Ascending aorta (tissue), 2 donors: ENCODE results near the gene PRMT3. TPM values are rescaled to one million over a fixed set of nuclear protein-coding genes. Genes with fewer than 3 reads are reported as not detected.
"Not testable (repeated sequence)": the region's sequence is repeated elsewhere in the genome, so short reads cannot be mapped to it uniquely, and the experiment has no call there.

Source experiments
- DNase-seq, 2 donors: peaks; one replicate each; pipeline ENCODE4 v3.0.0-alpha.2; 2019; ENCODE audit warnings: low spot score in 2 of 2
- H3K27ac ChIP-seq, 2 donors: fragments of 200-600 bp; sonication (generic); one replicate each; pipeline ENCODE4 v1.5.1; 2016 to 2017; ENCODE audit warnings: mild to moderate bottlenecking in 1 of 2
- H3K27me3 ChIP-seq: fragments of 200-600 bp; sonication (generic); one replicate; pipeline ENCODE4 v1.5.1; 2017
- H3K36me3 ChIP-seq, 2 donors: fragments of 200-600 bp; sonication (generic); one replicate each; pipeline ENCODE4 v1.5.1; 2016
- H3K4me1 ChIP-seq, 2 donors: fragments of 200-600 bp; sonication (generic); one replicate each; pipeline ENCODE4 v1.5.1; 2016 to 2017; ENCODE audit warnings: mild to moderate bottlenecking in 1 of 2
- H3K4me3 ChIP-seq, 2 donors: fragments of 200-600 bp; sonication (generic); one replicate each; pipeline ENCODE4 v1.5.1; 2016 to 2017; ENCODE audit warnings: mild to moderate bottlenecking in 1 of 2
- H3K9me3 ChIP-seq, 2 donors: fragments of 200-600 bp; sonication (generic); one replicate each; pipeline ENCODE4 v1.5.1; 2016
- CTCF ChIP-seq, 3 experiments: fragments of 200-600 bp in 2 of 3; fragments of 450-650 bp in 1 of 3; sonication (generic) in 2 of 3; IDR thresholded peaks; one replicate each; pipeline ENCODE4 v1.5.1; 2016 to 2019; ENCODE audit warnings: antibody characterized with exemption in 3 of 3, mild to moderate bottlenecking in 1 of 3, moderate library complexity in 1 of 3
- intact Hi-C: fragments of 100-400 bp; cut with DNase I; formaldehyde crosslinking; loops from one replicate; pipeline ENCODE4 v1.15.1; 2023
- total RNA-seq: library from RNA; depleted of rRNA; stranded (reverse); fragments of >200 nt; gene quantifications from one replicate; pipeline ENCODE4 v1.1.0, GENCODE V29; 2016

Gene PRMT3
- total RNA-seq, 1 donor from 2014 or later: 1.2 TPM

GRCh38 chr11:20363500-20364340 lies 23.8 kb upstream of the PRMT3 start, which contains the start of gene HTATIP2:
Gene HTATIP2 (plus strand): TSS chr11:20363714. CDS start chr11:20364238, 524 bp downstream.
- peaks cover 4 to 14% of the 10 kb centered on the region in 2 donors for H3K4me1 ChIP-seq
- H3K27me3 ChIP-seq: no peaks in the 10 kb centered on the region
- peak in 1 of 2 donors; percentile 82 for DNase-seq
- H3K27ac ChIP-seq: peak within 1 kb of the TSS; percentile 78 to 95
- no peaks in the 10 kb centered on the region for H3K9me3 ChIP-seq
- peaks cover 0 to 6% of the 10 kb centered on the region in 2 donors for H3K36me3 ChIP-seq
- peak within 1 kb of the TSS; percentile 91 to 99 for H3K4me3 ChIP-seq
- intact Hi-C loops: loop anchor here (1.0 to 10.0 kb wide), 4 partner anchors 24 to 1659 kb away; partner anchors contain the start of gene PRMT3
- no peak for TF ChIP-seq CTCF (IDR thresholded peaks at IDR 0.05)

DNA sequence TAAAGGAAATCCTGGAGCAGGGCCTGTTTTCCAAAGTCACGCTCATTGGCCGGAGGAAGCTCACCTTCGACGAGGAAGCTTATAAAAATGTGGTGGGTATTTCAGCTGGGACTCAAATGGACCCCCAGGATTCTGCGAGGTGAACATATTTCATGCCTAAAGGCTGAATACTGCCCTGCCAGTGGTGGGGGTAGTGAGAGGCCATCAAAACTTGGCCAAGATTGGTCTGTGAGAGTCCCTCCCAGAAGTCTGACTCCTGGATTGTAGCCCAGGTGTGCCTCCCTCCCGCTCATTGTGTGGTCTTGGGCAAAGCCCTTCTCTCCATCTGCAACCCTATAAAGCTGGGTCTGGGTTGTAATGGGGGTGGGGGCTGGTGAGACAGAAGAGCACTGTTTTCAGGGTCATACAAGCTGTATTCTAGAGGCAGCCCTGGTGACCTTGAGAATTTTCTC lies 23.1 kb upstream of the PRMT3 start:
- intact Hi-C loops: loop anchor here (1.0 to 10.0 kb wide), 4 partner anchors 23 to 1660 kb away; partner anchors contain the start of gene PRMT3
- no peak for DNase-seq
- Histone ChIP-seq H3K27me3 (no peaks in the 10 kb centered on the region), H3K36me3 (peaks cover 0 to 6% of the 10 kb centered on the region in 2 donors), H3K4me1 (peaks cover 4 to 14% of the 10 kb centered on the region in 2 donors), H3K4me3 (peak overlapping the region; percentile 91 to 99), H3K27ac (peak overlapping the region; percentile 78 to 95), H3K9me3 (no peaks in the 10 kb centered on the region)
- TF ChIP-seq CTCF (IDR thresholded peaks at IDR 0.05): no peak

GRCh38 chr11:20365465-20365864 lies 22.1 kb upstream of the PRMT3 start:
- DNase-seq, H3K4me3 ChIP-seq, H3K36me3 ChIP-seq, H3K27me3 ChIP-seq, H3K9me3 ChIP-seq, H3K27ac ChIP-seq: not testable (repeated sequence)
- intact Hi-C loops: loop anchor here (5.0 to 10.0 kb wide), 4 partner anchors 431 to 1838 kb away; partner anchors contain the start of gene TSG101
- H3K4me1 ChIP-seq: peaks cover 4 to 14% of the 10 kb centered on the region in 2 donors

GRCh38 chr11:20367313-20367948 lies 20.1 kb upstream of the PRMT3 start:
- H3K27ac ChIP-seq: peak overlapping the region; percentile 10 to 73
- peaks cover 0 to 6% of the 10 kb centered on the region in 2 donors for H3K36me3 ChIP-seq
- peak in 1 of 2 donors; percentile 80 for DNase-seq
- H3K9me3 ChIP-seq: no peaks in the 10 kb centered on the region
- peaks cover 4 to 14% of the 10 kb centered on the region in 2 donors for H3K4me1 ChIP-seq
- H3K4me3 ChIP-seq: no peak overlapping the region
- intact Hi-C loops: loop anchor here (5.0 to 10.0 kb wide), 4 partner anchors 433 to 1840 kb away; partner anchors contain the start of gene TSG101
- no peak for TF ChIP-seq CTCF (IDR thresholded peaks at IDR 0.05)
- H3K27me3 ChIP-seq: no peaks in the 10 kb centered on the region

DNA sequence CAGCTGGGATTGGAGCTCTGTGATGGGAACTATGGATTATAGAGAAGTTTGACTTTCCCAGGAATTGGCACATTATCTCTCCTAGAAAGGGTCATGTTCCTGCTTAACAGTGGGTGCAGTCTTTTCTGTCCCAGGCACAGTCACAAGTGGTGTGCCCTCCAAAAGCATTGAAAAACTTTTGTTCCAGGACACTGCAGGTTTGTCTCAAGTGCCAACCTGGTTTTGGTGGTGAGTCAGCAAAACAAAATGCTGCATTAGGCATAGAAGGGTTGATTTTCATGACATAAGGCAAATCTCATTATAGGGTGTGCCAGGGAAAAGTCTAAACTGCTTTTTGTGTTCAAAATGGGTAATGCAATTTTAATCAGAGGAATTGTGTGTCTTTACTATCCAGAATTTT lies 19.1 kb upstream of the PRMT3 start:
- TF ChIP-seq CTCF (IDR thresholded peaks at IDR 0.05): no peak
- H3K9me3 ChIP-seq: no peaks in the 10 kb centered on the region
- peaks cover 4 to 12% of the 10 kb centered on the region in 2 donors for H3K4me1 ChIP-seq
- intact Hi-C loops: loop anchor here (5.0 to 10.0 kb wide), 4 partner anchors 434 to 1841 kb away; partner anchors contain the start of gene TSG101
- peaks cover 0 to 6% of the 10 kb centered on the region in 2 donors for H3K36me3 ChIP-seq
- H3K4me3 ChIP-seq: no peak overlapping the region
- no peaks in the 10 kb centered on the region for H3K27me3 ChIP-seq
- DNase-seq: no peak
- H3K27ac ChIP-seq: peak overlapping the region in 1 of 2 donors; percentile 73
